GM21423 (cell line): Measurements from ENCODE around the gene ANGPT4.

Experiments used
- ATAC-seq: cut with Tn5 transposase; IDR thresholded peaks from one replicate; pipeline ENCODE4 v1.9.1; 2021; ENCODE audit warnings: mild to moderate bottlenecking, moderate library complexity; ENCODE audit not compliant: unreplicated experiment

ANGPT4 gene

DNA sequence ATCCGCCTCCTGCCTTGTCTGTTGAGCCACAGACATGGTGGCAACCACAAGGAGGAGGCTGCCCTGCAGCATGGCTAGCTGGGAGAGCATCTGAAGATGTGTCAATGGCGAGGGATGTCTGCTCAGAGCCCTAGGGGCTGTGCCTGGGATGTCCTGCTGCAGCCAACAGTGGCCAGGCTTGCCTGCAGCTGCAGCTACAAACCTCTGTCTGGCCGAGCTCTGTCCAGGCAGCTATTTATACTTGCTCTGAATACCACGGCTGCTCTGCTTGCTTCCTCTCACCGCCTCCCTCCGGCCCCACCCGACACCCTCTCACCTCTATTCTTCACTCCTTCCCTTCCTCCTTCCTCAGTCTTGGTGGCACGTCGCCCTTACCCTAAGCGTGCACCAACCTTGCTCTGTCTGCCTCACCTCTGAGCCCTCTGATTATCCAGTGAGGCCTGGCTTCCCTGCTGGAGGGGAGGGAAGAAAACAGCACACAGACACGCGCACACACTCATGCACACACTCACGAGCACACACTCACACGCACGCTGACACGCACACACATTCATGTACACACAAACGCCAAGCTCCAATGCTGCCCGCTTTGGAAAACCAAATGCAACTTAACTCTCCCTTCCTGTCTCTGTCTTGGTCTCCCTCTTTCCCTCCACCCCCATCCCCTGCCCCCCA is at the start of gene ANGPT4:
Gene ANGPT4 (minus strand): TSS at position 210 of the 675 bp plus-strand sequence. CDS start 120 bp downstream, at position 90.
- no peak for ATAC-seq

DNA sequence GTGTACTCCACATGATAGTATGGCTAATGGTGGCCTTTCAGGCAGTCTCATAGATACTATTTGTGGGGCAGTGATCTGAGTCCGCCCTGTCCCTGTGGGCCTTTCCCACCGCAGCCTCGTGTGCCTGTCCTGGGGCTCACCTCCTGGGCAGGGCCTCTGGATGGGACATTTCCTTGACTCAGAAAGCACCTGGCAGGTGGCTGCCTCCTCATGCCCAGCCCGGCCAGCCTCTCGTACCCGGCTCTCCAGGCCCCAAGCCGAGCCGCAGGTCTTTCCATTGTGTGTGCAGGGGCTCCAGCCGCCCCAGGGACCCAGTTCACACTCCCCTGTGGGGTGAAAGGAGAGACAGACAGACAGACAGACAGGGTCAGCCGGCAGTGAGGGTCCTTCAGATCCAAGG is 47.7 kb upstream of the ANGPT4 start:
- ATAC-seq: no peak

DNA sequence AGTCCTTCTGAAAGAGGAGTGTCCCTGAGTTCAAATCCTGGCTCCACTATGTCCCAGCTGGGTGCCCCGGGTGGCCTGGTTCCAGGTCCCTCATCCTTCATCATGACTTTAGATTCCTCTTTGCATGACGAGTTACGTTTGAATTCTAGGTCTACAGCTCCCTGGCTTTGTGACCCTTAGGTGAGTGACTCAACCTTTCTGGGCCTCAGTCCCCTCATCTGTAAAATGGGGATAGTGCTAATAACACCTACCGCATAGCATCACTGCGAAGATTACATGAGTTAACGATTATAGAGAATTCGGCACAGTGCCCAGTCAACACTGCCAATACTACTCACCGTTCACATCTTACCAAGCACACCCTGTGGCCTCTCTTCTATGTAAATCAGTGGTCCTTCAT is 46.5 kb upstream of the ANGPT4 start:
- ATAC-seq: no peak

DNA sequence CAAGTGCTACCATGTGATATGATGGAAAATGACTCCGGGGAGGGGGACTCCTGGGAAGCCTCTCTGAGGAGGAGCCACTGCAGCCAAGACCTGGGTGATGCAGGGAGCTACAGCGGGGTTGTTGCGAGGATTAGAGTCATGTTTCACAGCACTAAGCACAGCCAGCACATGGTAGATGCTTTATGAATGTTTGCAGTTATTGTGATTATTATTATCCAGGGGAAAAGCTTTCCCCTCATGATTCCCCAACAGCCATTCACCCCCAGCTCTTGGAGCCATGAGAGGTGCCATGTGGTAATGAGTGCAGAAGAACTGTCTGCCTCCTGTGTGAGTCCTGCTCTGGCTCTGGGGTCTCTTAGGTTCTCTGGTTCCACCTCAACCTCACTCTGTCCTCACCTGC is 46.1 kb upstream of the ANGPT4 start:
- no peak for ATAC-seq

GRCh38 chr20:961768-962167 is 45.6 kb upstream of the ANGPT4 start:
- ATAC-seq: no peak

DNA sequence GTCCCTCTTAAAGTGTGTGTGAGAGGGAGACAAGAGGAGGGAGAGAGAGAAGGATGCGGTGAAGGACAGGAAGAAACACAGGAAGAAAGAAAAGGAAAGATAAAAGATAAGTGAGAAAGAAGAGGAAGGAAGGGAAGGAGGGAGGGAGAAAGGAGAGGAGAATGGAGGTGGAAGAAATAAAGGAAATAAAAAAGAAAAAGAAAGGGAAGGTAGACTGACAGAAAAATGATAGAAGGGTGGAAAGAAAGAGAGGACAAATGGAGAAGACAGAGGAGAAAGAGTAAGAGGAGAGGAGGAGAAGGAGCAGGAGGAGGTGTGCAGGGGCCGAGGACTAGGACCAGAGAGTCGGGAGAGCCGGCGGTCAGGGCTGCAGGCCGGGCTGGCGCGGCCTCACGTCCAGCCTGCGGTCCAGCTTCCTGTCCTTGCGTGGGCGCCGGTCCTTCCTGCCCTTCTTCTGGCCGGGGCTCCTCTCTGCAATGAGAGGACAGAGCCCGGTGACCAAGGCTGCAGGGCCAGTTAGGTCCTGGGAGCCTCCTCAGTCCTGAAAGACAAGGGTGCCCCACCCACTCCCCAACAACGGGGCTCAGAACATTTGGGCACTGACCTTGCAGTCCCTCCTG is 44.0 kb upstream of the ANGPT4 start:
- ATAC-seq: no peak

DNA sequence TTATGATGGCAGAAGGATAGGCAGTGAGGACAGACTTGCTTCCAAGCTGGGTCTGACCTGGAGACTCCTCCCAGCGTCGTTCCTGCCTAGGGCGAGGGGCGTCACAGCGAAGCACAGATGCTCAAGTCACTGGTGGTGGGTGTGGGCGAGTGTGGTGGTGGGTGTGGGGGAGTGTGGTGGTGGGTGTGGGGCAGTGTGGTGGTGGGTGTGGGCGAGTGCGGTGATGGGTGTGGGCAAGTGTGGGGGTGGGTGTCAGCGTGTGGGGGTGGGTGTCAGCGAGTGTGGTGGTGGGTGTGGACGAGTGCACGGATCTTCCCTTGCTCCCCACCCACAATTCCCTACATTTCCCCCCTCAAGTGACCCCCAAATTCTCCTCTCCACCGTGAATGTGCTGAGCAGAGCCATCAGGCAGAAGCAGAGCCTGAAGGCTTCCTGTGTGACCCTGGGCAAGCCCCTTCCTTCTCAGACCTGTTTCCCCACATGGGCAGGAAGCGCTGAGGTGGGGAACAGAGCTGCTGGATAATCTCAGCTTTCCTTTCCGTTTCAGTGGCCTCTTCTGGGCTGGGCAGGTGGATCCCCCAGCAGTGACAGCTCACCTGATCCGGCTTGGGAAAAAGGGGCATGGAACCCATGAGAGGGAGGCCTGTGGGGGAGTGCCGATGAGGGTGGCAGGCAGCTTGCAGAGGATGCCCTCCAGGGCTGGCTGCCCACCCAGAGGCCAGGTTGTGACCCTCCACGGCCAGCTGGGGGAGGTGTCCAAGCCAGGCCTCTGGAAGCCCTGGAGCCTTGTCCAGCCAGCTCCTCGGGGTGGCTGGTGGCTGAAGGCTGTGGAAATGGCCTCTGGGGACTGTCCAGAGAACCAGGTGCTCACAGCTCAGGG is 43.0 kb upstream of the ANGPT4 start:
- ATAC-seq: no peak

- no peak for ATAC-seq
These were observed 41.4 kb upstream of the ANGPT4 start for GRCh38 chr20:957544-957943.

DNA sequence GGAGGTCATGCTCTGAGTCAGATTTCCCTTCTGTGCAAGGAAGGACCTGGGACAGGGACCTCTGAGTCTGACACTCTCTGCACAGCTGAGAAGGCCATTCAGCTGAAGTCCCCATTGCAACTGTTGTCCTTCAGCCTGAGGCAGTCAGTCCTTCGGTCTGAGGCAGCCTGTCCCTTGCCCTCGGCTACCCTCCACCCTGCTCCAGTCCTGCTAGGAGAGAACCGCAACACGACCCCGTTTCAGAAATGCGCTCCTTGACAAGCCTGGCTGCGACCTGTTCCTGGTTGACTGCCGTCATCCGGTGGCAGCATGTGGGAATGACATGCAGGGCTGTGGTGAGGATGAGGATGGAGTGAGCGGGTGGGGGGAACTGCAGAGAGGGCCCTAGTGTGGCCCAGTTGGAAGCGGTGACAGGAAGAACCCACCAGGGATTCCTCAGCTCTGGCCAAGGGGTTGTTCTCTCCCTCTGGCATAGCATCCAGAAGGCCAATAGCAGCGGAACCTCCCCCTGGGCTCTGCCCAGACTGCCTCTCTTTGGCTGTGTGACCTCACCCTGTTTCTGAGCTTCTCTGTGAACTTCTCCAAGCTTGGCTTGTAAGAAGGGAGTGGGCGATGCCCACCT is 40.3 kb upstream of the ANGPT4 start:
- ATAC-seq: no peak

DNA sequence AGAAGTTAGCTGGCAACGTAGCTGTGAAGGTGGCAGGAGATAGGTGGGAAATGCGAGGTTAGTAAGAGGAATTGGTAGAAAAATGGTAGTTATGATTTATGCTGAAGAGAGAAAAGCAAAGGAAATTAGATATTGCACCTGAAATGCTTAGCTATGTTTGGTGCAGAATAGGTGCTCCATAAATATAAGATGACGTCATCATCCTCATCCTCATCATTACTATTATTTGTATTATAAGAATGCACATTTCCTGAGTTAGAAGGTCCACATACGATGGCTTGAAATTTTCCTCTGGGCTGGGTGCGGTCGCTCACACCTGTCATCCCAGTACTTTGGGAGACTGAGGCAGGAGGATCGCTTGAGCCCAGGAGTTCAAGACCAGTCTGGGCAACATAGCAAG is 39.5 kb upstream of the ANGPT4 start:
- ATAC-seq: no peak

- no peak for ATAC-seq
These were observed 39.0 kb upstream of the ANGPT4 start for GRCh38 chr20:955111-955510.

GRCh38 chr20:953742-954141 is 37.6 kb upstream of the ANGPT4 start:
- ATAC-seq: no peak

GRCh38 chr20:952196-952795 is 36.2 kb upstream of the ANGPT4 start:
- ATAC-seq: no peak

DNA sequence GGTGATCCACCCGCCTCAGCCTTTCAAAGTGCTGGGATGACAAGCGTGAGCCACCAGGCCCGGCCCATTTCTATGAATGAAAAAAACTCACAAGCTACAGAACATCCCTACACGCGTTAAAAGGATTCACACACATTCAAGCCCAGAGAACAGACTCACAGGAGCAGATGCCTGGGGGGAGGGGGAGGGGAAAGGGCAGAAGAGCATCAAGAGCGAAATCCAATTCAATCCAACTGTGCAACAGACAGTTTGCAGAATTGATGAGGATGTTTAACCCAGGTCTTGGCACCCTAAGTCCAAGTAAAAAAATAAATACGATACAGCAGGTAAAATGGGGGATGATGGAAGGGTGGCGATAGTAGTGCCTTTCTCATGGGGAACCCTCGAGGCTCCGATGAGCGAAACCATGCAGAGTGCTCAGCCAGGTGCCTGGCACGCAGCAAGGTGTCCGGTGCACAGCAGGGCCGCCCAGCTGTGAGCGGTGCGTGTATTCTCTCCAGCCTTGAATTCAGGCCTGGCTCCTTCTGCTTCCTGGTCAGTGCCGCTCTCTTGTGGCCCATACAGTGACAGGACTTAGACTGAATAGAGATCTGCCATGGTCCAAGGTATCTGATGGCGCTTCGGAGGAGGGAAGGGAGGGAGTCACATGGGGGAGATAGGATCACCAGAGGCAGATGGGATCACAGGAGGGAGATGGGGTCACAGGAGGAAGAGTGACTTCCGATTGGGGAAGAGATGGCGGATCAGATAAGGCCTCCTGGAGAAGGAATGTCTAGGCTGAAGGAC is 35.4 kb upstream of the ANGPT4 start:
- no peak for ATAC-seq

DNA sequence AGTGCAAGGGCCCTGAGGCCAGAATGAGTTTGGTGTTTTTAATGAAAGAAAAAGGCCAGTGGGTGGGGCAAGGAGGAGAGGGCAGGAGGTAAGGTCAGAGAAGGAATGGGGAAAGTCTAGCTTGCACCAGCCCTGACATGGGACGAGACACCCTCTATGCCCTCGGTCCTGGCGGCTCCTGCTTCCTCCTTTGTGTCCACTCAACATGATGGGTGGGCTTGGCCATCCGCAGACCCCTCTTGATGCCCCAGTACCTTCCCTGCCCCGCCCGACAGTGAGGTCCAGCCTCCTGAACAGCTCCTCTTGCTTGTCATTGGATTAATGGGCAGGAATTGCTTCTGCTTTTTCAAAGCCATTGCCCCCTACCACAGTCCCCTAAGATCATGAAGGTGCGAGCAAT is 33.6 kb upstream of the ANGPT4 start:
- no peak for ATAC-seq

DNA sequence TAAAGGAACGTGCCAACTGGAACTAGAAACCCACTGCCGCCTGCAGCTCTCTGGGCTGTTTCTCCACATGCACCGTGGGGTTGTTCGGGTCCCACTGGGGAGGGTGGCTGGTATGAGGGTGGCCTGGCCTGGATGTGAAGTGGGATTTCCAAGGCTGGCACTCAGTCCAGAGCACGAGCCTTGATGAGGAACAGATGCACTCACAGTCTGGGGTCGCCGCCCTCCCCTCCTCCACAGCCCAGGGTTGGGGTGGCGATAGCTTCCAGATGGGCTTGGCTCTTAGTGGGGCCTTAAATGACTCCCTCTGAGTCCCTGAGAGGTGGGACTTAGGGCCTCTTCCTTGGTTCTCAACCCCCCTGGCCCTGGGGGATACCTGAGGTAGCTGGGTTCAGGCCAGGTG is 30.7 kb upstream of the ANGPT4 start:
- ATAC-seq: no peak

DNA sequence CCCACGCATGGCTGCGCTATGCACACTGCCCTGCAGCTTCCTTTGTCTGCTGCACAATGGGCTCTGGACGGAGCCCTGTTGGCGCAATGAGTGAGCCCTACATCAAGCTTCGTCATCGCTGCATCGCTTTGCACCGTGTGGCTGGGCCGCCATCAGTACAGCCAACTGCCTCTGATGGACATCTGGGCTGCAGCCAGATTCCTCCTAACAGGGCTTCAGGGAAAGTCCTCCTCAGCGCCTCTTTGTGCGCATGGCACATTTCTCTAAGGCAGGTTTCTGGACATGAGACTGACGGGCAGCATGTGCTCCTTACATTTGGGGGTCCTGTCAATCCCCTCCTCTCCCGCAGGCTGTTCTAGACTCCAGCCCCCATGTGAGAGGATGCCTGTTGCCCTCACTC is 29.7 kb upstream of the ANGPT4 start:
- no peak for ATAC-seq

- no peak for ATAC-seq
These were observed 28.8 kb upstream of the ANGPT4 start for GRCh38 chr20:944774-945410.

- no peak for ATAC-seq
These were observed 28.0 kb upstream of the ANGPT4 start for GRCh38 chr20:944148-944547.

DNA sequence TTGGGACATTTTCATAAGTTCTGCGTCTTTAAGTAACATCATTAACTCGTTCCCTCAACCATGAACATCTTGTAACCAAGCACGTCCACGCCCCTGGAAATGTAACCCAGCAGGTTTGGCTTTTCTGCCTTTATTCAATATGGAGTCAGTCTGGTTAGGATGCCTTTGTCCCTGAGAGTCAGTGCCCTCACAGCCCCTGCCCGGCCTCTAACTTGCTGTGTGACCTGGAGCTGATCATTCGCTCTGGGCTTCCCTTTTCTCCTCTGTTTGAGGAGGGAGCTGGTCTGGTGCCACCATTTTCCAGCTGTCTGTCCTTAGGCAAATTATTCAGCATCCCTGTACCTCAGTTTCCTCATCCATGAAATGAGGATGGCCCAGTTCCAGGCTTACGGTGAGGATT is 26.5 kb upstream of the ANGPT4 start:
- ATAC-seq: no peak
